A673 (cell line): Measurements from ENCODE around the gene PCDHGB1. TPM values are rescaled to one million over a fixed set of nuclear protein-coding genes. Genes with fewer than 3 reads are reported as not detected.
"Not testable (repeated sequence)": the region's sequence is repeated elsewhere in the genome, so short reads cannot be mapped to it uniquely, and the experiment has no call there.

Experiments
- BruUV-seq: library from RNA; stranded (reverse); fragments of 400-500 nt; replicated peaks from 2 replicates; lab custom pipeline; 2021; lab: Mats Ljungman, UMichigan
- CTCF ChIA-PET: fragments of 300-600 bp; sonication (Branson Sonifier 250); formaldehyde crosslinking; loops from one replicate; lab custom pipeline; 2022; ENCODE audit warnings: antibody characterized with exemption; lab: Charles Lee
- POLR2A ChIA-PET: fragments of 300-600 bp; sonication (Branson Sonifier 250); formaldehyde crosslinking; loops from one replicate; lab custom pipeline; 2022; ENCODE audit warnings: antibody characterized with exemption; ENCODE audit not compliant: low non-redundant PET; lab: Charles Lee
- DNase-seq: peaks from one replicate; pipeline ENCODE4 v3.0.0-alpha.2; 2015; ENCODE audit warnings: low spot score
- H3K27ac ChIP-seq: fragments of 200-600 bp; sonication (generic); 2 replicates; pipeline ENCODE4 v1.5.1; 2016; ENCODE audit warnings: mixed run types, low read depth, mild to moderate bottlenecking, mixed read lengths, antibody characterized with exemption, low read length; ENCODE audit not compliant: poor library complexity, severe bottlenecking
- H3K27me3 ChIP-seq: fragments of 200-600 bp; sonication (generic); replicated peaks from 2 replicates; pipeline ENCODE4 v1.6.1; 2017; ENCODE audit warnings: mixed run types, low read depth, mild to moderate bottlenecking, mixed read lengths, antibody characterized with exemption, low read length; ENCODE audit not compliant: insufficient read depth, poor library complexity
- H3K36me3 ChIP-seq: fragments of 200-600 bp; sonication (generic); 2 replicates; pipeline ENCODE4 v1.6.1; 2016; ENCODE audit warnings: mixed run types, mild to moderate bottlenecking, mixed read lengths, antibody characterized with exemption, low read length; ENCODE audit not compliant: insufficient read depth, poor library complexity, severe bottlenecking
- H3K4me1 ChIP-seq: fragments of 200-600 bp; sonication (generic); 2 replicates; pipeline ENCODE4 v1.6.1; 2017; ENCODE audit warnings: mixed run types, mild to moderate bottlenecking, mixed read lengths, antibody characterized with exemption, low read length; ENCODE audit not compliant: insufficient read depth, poor library complexity, severe bottlenecking
- H3K4me3 ChIP-seq: fragments of 200-600 bp; sonication (generic); 2 replicates; pipeline ENCODE4 v1.5.1; 2016; ENCODE audit warnings: low read depth, mixed run types, mild to moderate bottlenecking, mixed read lengths, low read length; ENCODE audit not compliant: poor library complexity, severe bottlenecking
- H3K9me3 ChIP-seq: fragments of 200-600 bp; sonication (generic); 2 replicates; pipeline ENCODE4 v1.6.1; 2016; ENCODE audit warnings: mixed run types, low read depth, mild to moderate bottlenecking, mixed read lengths, antibody characterized with exemption, low read length; ENCODE audit not compliant: poor library complexity, severe bottlenecking
- EZH2 ChIP-seq: fragments of 200-600 bp; sonication (generic); IDR thresholded peaks from 2 replicates; pipeline ENCODE4 v1.6.1; 2017; ENCODE audit warnings: borderline replicate concordance, low read depth, mild to moderate bottlenecking, mixed read lengths, antibody characterized with exemption, low read length; ENCODE audit not compliant: poor library complexity, severe bottlenecking
- intact Hi-C: fragments of 100-400 bp; cut with micrococcal nuclease; formaldehyde crosslinking; loops from one replicate; pipeline ENCODE4 v1.10.0; 2022; ENCODE audit not compliant: unreplicated experiment
- total RNA-seq: library from RNA; stranded (reverse); gene quantifications from 2 replicates; pipeline ENCODE4 v1.2.3, GENCODE V29; 2021
- TF ChIP-seq, protein P1 (sequence below): fragments of 300-800, 200-600 bp; sonication (generic); conservative IDR thresholded peaks from 2 replicates; pipeline ENCODE4 v1.5.1; 2017; ENCODE audit warnings: low read depth, mild to moderate bottlenecking, antibody characterized with exemption, low read length, moderate library complexity, mixed read lengths

Gene PCDHGB1
- total RNA-seq, 1 experiment from 2014 or later = 7.6 TPM

DNA sequence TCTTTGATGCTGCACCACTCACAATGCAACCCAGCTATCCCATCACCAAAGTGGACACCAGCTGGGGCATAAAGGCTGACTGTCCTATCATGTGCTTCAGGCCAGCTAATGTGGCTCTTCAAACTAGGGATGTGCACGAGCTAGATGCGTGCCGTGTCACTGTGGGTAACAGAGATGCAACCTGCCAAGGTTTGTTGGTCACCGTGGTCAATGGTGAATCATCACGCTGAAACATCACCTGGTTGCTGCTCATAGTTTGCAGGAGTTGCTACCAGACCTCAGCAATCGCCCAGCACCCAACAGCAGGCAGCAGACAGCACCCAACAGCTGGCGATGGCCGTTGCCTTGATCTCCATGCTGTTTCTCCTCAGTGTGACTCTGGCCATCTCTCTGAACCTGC lies 21.7 kb upstream of the PCDHGB1 start:
- Histone ChIP-seq H3K9me3 (peaks cover 30% of the 10 kb centered on the region), H3K27me3 (no peaks in the 10 kb centered on the region), H3K27ac (no peak overlapping the region), H3K36me3 (no peaks in the 10 kb centered on the region), H3K4me3 (no peak overlapping the region), H3K4me1 (no peaks in the 10 kb centered on the region)
- DNase-seq = no peak
- BruUV-seq = no TSS peak
- POLR2A ChIA-PET = no interaction called here
- TF ChIP-seq EZH2 = no peak
- CTCF ChIA-PET = no interaction called here
- intact Hi-C loops = no loop called here

DNA sequence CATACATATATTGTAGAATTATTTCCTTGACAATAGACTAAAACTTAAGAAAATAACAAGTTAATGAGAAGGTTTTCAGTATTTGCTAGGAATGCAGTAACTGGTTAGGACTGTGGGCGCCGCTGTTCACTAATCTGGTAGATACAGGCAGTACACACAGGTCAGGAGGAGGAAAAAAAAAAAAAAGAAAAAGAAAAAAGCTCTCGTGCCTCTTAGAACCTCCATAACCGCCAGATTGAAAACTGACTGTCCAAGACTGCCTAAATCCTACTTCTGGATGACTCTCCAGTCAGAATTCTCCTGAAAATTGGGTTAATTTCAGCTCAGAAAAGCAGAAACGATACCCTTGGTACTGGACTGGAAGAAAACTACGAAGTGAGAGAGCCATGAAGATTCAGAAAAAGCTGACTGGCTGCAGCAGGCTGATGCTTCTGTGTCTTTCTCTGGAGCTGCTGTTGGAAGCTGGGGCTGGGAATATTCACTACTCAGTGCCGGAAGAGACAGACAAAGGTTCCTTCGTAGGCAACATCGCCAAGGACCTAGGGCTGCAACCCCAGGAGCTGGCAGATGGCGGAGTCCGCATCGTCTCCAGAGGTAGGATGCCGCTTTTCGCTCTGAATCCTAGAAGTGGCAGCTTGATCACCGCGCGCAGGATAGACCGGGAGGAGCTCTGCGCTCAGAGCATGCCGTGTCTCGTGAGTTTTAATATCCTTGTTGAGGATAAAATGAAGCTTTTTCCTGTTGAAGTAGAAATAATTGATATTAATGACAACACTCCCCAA lies 19.4 kb upstream of the PCDHGB1 start, which contains the start of gene PCDHGA1:
PCDHGA1 (plus strand) TSS at position 216 of the 782 bp plus-strand sequence.
- Histone ChIP-seq H3K4me1 (no peaks in the 10 kb centered on the region), H3K9me3 (peaks cover 41% of the 10 kb centered on the region), H3K27ac (no peak within 1 kb of the TSS), H3K27me3 (no peaks in the 10 kb centered on the region), H3K4me3 (no peak within 1 kb of the TSS), H3K36me3 (no peaks in the 10 kb centered on the region)
- no TSS peak for BruUV-seq
- TF ChIP-seq EZH2 = no peak
- TF ChIP-seq, protein P1, sequence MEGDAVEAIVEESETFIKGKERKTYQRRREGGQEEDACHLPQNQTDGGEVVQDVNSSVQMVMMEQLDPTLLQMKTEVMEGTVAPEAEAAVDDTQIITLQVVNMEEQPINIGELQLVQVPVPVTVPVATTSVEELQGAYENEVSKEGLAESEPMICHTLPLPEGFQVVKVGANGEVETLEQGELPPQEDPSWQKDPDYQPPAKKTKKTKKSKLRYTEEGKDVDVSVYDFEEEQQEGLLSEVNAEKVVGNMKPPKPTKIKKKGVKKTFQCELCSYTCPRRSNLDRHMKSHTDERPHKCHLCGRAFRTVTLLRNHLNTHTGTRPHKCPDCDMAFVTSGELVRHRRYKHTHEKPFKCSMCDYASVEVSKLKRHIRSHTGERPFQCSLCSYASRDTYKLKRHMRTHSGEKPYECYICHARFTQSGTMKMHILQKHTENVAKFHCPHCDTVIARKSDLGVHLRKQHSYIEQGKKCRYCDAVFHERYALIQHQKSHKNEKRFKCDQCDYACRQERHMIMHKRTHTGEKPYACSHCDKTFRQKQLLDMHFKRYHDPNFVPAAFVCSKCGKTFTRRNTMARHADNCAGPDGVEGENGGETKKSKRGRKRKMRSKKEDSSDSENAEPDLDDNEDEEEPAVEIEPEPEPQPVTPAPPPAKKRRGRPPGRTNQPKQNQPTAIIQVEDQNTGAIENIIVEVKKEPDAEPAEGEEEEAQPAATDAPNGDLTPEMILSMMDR = peak; percentile 52
- intact Hi-C loops = no loop called here
- POLR2A ChIA-PET = interaction anchor here (0.6 kb wide), 1 partner anchor 15 kb away, joined by 5 read pairs; no protein-coding TSS in a partner anchor
- DNase-seq = no peak
- CTCF ChIA-PET = no interaction called here

DNA sequence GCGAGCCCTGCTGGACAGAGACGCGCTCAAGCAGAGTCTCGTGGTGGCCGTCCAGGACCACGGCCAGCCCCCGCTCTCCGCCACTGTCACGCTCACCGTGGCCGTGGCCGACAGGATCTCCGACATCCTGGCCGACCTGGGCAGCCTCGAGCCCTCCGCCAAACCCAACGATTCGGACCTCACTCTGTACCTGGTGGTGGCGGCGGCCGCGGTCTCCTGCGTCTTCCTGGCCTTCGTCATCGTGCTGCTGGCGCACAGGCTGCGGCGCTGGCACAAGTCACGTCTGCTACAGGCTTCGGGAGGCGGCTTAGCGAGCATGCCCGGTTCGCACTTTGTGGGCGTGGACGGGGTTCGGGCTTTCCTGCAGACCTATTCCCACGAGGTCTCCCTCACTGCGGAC lies 17.3 kb upstream of the PCDHGB1 start:
- peaks cover 54% of the 10 kb centered on the region for H3K9me3 ChIP-seq
- CTCF ChIA-PET, intact Hi-C loops, DNase-seq, BruUV-seq, H3K4me1 ChIP-seq, H3K27me3 ChIP-seq, H3K4me3 ChIP-seq, H3K36me3 ChIP-seq, H3K27ac ChIP-seq, POLR2A ChIA-PET: not testable (repeated sequence)

DNA sequence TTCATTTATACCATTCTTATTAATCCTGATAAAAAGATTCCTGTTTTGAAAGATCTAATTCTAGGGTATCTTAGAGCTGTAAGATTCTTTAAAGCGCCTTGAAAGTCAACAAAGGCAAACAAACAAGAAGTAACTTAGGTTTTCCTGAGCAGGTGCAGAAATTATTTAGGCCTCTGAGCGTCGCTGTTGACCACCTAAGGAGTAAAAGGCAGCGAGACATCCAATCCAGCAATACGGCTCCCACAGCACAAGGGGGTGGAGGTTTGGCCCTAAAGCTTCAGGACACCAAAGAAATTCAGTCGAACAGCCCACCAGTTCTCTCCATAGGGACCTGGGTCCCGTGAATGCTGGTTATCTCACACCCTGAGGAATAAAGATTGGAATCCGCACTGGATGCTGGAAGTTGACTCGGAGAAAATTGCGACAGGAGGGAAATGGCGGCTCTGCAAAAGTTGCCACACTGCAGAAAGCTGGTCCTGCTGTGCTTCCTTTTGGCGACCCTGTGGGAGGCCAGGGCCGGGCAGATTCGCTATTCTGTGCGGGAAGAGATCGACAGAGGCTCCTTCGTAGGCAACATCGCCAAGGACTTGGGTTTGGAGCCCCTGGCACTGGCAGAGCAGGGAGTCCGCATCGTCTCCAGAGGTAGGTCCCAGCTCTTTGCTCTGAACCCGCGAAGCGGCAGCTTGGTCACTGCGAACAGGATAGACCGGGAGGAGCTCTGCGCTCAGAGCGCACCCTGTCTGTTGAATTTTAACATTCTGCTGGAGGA lies 11.2 kb upstream of the PCDHGB1 start, which contains the start of gene PCDHGA2:
PCDHGA2 (plus strand) TSS at position 223 of the 769 bp plus-strand sequence.
- no TSS peak for BruUV-seq
- CTCF ChIA-PET = interaction anchor here (0.6 kb wide), 1 partner anchor 225 kb away, joined by 3 read pairs; no protein-coding TSS in a partner anchor
- peak; percentile 65 for DNase-seq
- Histone ChIP-seq H3K9me3 (peaks cover 48% of the 10 kb centered on the region), H3K27ac (no peak within 1 kb of the TSS), H3K4me3 (no peak within 1 kb of the TSS), H3K27me3 (no peaks in the 10 kb centered on the region), H3K4me1 (no peaks in the 10 kb centered on the region), H3K36me3 (no peaks in the 10 kb centered on the region)
- POLR2A ChIA-PET = no interaction called here
- intact Hi-C loops = no loop called here
- TF ChIP-seq, protein P1 = peak; percentile 55
- no peak for TF ChIP-seq EZH2

DNA sequence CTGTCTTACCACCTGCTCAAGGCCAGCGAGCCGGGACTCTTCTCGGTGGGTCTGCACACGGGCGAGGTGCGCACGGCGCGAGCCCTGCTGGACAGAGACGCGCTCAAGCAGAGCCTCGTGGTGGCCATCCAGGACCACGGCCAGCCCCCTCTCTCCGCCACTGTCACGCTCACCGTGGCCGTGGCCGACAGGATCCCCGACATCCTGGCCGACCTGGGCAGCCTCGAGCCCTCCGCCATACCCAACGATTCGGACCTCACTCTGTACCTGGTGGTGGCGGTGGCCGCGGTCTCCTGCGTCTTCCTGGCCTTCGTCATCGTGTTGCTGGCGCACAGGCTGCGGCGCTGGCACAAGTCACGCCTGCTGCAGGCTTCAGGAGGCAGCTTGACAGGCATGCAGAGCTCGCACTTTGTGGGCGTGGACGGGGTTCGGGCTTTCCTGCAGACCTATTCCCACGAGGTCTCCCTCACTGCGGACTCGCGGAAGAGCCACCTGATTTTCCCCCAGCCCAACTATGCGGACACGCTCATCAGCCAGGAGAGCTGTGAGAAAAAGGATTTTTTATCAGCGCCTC lies 9.0 kb upstream of the PCDHGB1 start:
- POLR2A ChIA-PET = not testable (repeated sequence)

More for the DNA sequence above, 9.0 kb upstream of the PCDHGB1 start:
- H3K4me1 ChIP-seq, intact Hi-C loops, H3K27ac ChIP-seq, H3K4me3 ChIP-seq, H3K36me3 ChIP-seq, CTCF ChIA-PET, BruUV-seq, H3K27me3 ChIP-seq, DNase-seq: not testable (repeated sequence)
- peaks cover 41% of the 10 kb centered on the region for H3K9me3 ChIP-seq
